Activated gamma-delta T cell treated with anti-CD3 and anti-CD28 coated beads, Interleukin-2, amount 50 U/mL, for 16 hours (primary cell): ENCODE measurements around the gene RASSF8.

Experiments used
- DNase-seq: peaks from one replicate; pipeline ENCODE4 v3.0.0-alpha.2; 2020; ENCODE audit warnings: low read depth

Gene RASSF8

GRCh38 chr12:25993901-25994651 is 35.6 kb downstream of the RASSF8 start:
- no peak for DNase-seq

- DNase-seq = no peak
Measured at GRCh38 chr12:25994901-25995625, 36.6 kb downstream of the RASSF8 start.

GRCh38 chr12:25995906-25996305 is 37.4 kb downstream of the RASSF8 start:
- no peak for DNase-seq

GRCh38 chr12:25996677-25997076 is 38.2 kb downstream of the RASSF8 start:
- no peak for DNase-seq

GRCh38 chr12:25997201-25997963 is 38.9 kb downstream of the RASSF8 start:
- DNase-seq = no peak

GRCh38 chr12:26000898-26001297 is 42.4 kb downstream of the RASSF8 start:
- no peak for DNase-seq

- no peak for DNase-seq
Measured at GRCh38 chr12:26001530-26001929, 43.0 kb downstream of the RASSF8 start.

- no peak for DNase-seq
Measured at GRCh38 chr12:26003065-26003464, 44.6 kb downstream of the RASSF8 start.

- no peak for DNase-seq
Measured at GRCh38 chr12:26007566-26007965, 49.1 kb downstream of the RASSF8 start.

- no peak for DNase-seq
Measured at GRCh38 chr12:26009593-26009992, 51.1 kb downstream of the RASSF8 start.

GRCh38 chr12:26010293-26010821 is 51.9 kb downstream of the RASSF8 start:
- DNase-seq = no peak

- no peak for DNase-seq
Measured at GRCh38 chr12:26011099-26011498, 52.6 kb downstream of the RASSF8 start.

- DNase-seq = no peak
Measured at GRCh38 chr12:26014085-26014484, 55.6 kb downstream of the RASSF8 start.

- DNase-seq = no peak
Measured at GRCh38 chr12:26016516-26016915, 58.0 kb downstream of the RASSF8 start.

GRCh38 chr12:26017484-26018211 is 59.2 kb downstream of the RASSF8 start:
- no peak for DNase-seq

GRCh38 chr12:26018926-26019325 is 60.4 kb downstream of the RASSF8 start:
- no peak for DNase-seq

- no peak for DNase-seq
Measured at GRCh38 chr12:26021534-26021933, 63.1 kb downstream of the RASSF8 start.

- no peak for DNase-seq
Measured at GRCh38 chr12:26022043-26022442, 63.6 kb downstream of the RASSF8 start.

- no peak for DNase-seq
Measured at GRCh38 chr12:26026713-26027112, 68.2 kb downstream of the RASSF8 start.

- no peak for DNase-seq
Measured at GRCh38 chr12:26027401-26027800, 68.9 kb downstream of the RASSF8 start.

- no peak for DNase-seq
Measured at GRCh38 chr12:26028953-26029735, 70.7 kb downstream of the RASSF8 start.
